Neural progenitor cell (in vitro differentiated cells): ENCODE results near the gene SHTN1. TPM values are rescaled to one million over a fixed set of nuclear protein-coding genes. Genes with fewer than 3 reads are reported as not detected.
A peak's percentile ranks its signal among the peaks of the same experiment; 100 is the strongest.

Experiments used
- DNase-seq: peaks from one replicate; pipeline ENCODE4 v3.0.0-alpha.2; 2016; ENCODE audit warnings: low spot score
- H2AFZ ChIP-seq: fragments of 200-600 bp; sonication (generic); replicated peaks from 2 replicates; pipeline ENCODE4 v1.6.1; 2016; ENCODE audit warnings: antibody characterized with exemption
- H3F3A ChIP-seq: fragments of 200-600 bp; sonication (generic); 2 replicates; pipeline ENCODE4 v1.6.1; 2016; ENCODE audit warnings: antibody characterized with exemption, low read depth
- H3K27ac ChIP-seq: fragments of 200-600 bp; sonication (generic); 2 replicates; pipeline ENCODE4 v1.5.1; 2016; ENCODE audit warnings: mild to moderate bottlenecking
- H3K27me3 ChIP-seq: fragments of 200-600 bp; sonication (generic); 2 replicates; pipeline ENCODE4 v1.6.1; 2016; ENCODE audit warnings: mild to moderate bottlenecking, moderate library complexity
- H3K36me3 ChIP-seq: fragments of 200-600 bp; sonication (generic); 2 replicates; pipeline ENCODE4 v1.5.1; 2016
- H3K4me1 ChIP-seq: fragments of 200-600 bp; sonication (generic); 2 replicates; pipeline ENCODE4 v1.6.1; 2016; ENCODE audit warnings: mixed run types
- H3K4me2 ChIP-seq: fragments of 200-600 bp; sonication (generic); 2 replicates; pipeline ENCODE4 v1.6.1; 2016
- H3K4me3 ChIP-seq: fragments of 200-600 bp; sonication (generic); 2 replicates; pipeline ENCODE4 v1.5.1; 2016
- H3K79me2 ChIP-seq: fragments of 200-600 bp; sonication (generic); 2 replicates; pipeline ENCODE4 v1.6.1; 2016; ENCODE audit warnings: low read depth
- H3K9ac ChIP-seq: fragments of 200-600 bp; sonication (generic); 2 replicates; pipeline ENCODE4 v1.6.1; 2016
- H3K9me3 ChIP-seq: fragments of 200-600 bp; sonication (generic); 2 replicates; pipeline ENCODE4 v1.5.1; 2016; ENCODE audit warnings: low read depth
- H4K20me1 ChIP-seq: fragments of 200-600 bp; sonication (generic); 2 replicates; pipeline ENCODE4 v1.6.1; 2016; ENCODE audit warnings: low read depth
- H3K27ac Mint-ChIP-seq: 3 replicates; pipeline ENCODE4 v1.8.0; 2021; ENCODE audit warnings: mixed read lengths
- H3K27me3 Mint-ChIP-seq: 2 replicates; pipeline ENCODE4 v1.8.0; 2022; ENCODE audit warnings: low read depth, mild to moderate bottlenecking, inconsistent platforms, moderate library complexity, mixed read lengths; ENCODE audit not compliant: insufficient read depth
- H3K36me3 Mint-ChIP-seq: 3 replicates; pipeline ENCODE4 v1.8.0; 2021; ENCODE audit warnings: mixed read lengths
- H3K4me1 Mint-ChIP-seq: 3 replicates; pipeline ENCODE4 v1.8.0; 2021; ENCODE audit warnings: mixed read lengths
- H3K4me3 Mint-ChIP-seq: 3 replicates; pipeline ENCODE4 v1.8.0; 2021; ENCODE audit warnings: mild to moderate bottlenecking, moderate library complexity, mixed read lengths
- H3K9me3 Mint-ChIP-seq: 3 replicates; pipeline ENCODE4 v1.8.0; 2020; ENCODE audit warnings: mixed read lengths
- EZH2 ChIP-seq: fragments of 200-600 bp; sonication (generic); IDR thresholded peaks from 2 replicates; pipeline ENCODE4 v1.6.1; 2017; ENCODE audit warnings: antibody characterized with exemption, mild to moderate bottlenecking, moderate library complexity
- EZH2phosphoT487 ChIP-seq: fragments of 200-600 bp; sonication (generic); IDR thresholded peaks from 2 replicates; pipeline ENCODE4 v1.6.1; 2017; ENCODE audit warnings: antibody characterized with exemption
- total RNA-seq: library from RNA; depleted of rRNA; stranded (reverse); fragments of >200 nt; gene quantifications from 2 replicates; pipeline ENCODE4 v1.2.3, GENCODE V29; 2015; ENCODE audit warnings: low replicate concordance
- TF ChIP-seq, protein P1 (sequence below): fragments of 200-600 bp; sonication (generic); IDR thresholded peaks from 2 replicates; pipeline ENCODE4 v1.5.1; 2017; ENCODE audit warnings: antibody characterized with exemption, mild to moderate bottlenecking

Gene SHTN1, protein sequence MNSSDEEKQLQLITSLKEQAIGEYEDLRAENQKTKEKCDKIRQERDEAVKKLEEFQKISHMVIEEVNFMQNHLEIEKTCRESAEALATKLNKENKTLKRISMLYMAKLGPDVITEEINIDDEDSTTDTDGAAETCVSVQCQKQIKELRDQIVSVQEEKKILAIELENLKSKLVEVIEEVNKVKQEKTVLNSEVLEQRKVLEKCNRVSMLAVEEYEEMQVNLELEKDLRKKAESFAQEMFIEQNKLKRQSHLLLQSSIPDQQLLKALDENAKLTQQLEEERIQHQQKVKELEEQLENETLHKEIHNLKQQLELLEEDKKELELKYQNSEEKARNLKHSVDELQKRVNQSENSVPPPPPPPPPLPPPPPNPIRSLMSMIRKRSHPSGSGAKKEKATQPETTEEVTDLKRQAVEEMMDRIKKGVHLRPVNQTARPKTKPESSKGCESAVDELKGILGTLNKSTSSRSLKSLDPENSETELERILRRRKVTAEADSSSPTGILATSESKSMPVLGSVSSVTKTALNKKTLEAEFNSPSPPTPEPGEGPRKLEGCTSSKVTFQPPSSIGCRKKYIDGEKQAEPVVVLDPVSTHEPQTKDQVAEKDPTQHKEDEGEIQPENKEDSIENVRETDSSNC
- 13.2 and 17.3 TPM in 2 replicates for total RNA-seq

GRCh38 chr10:117005026-117005526 is at the start of gene SHTN1:
Gene SHTN1 (minus strand): TSS chr10:117005187. CDS start chr10:117005079, 108 bp downstream.
- Histone ChIP-seq H3K4me2 (peak within 1 kb of the TSS; percentile 85), H3K9me3 (no peaks in the 10 kb centered on the region), H3K36me3 (no peaks in the 10 kb centered on the region), H3K79me2 (peaks cover 28% of the 10 kb centered on the region), H3K27ac (no peak within 1 kb of the TSS), H3K27me3 (no peaks in the 10 kb centered on the region), H2AFZ (peak within 1 kb of the TSS; percentile 98), H3K4me3 (peak within 1 kb of the TSS; percentile 94), H3K9ac (no peak within 1 kb of the TSS), H4K20me1 (no peaks in the 10 kb centered on the region), H3K4me1 (peaks cover 4% of the 10 kb centered on the region), H3F3A (no peaks in the 10 kb centered on the region)
- peak; percentile 48 for TF ChIP-seq EZH2
- TF ChIP-seq, protein P1, sequence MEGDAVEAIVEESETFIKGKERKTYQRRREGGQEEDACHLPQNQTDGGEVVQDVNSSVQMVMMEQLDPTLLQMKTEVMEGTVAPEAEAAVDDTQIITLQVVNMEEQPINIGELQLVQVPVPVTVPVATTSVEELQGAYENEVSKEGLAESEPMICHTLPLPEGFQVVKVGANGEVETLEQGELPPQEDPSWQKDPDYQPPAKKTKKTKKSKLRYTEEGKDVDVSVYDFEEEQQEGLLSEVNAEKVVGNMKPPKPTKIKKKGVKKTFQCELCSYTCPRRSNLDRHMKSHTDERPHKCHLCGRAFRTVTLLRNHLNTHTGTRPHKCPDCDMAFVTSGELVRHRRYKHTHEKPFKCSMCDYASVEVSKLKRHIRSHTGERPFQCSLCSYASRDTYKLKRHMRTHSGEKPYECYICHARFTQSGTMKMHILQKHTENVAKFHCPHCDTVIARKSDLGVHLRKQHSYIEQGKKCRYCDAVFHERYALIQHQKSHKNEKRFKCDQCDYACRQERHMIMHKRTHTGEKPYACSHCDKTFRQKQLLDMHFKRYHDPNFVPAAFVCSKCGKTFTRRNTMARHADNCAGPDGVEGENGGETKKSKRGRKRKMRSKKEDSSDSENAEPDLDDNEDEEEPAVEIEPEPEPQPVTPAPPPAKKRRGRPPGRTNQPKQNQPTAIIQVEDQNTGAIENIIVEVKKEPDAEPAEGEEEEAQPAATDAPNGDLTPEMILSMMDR = no peak
- peak within 1 kb of the TSS; percentile 89 for H3K4me3 Mint-ChIP-seq
- peak; percentile 70 for DNase-seq
- peaks cover 4% of the 10 kb centered on the region for H3K27me3 Mint-ChIP-seq
- H3K9me3 Mint-ChIP-seq = peaks cover 2% of the 10 kb centered on the region
- H3K27ac Mint-ChIP-seq = no peak within 1 kb of the TSS
- peaks cover 2% of the 10 kb centered on the region for H3K36me3 Mint-ChIP-seq
- peaks cover 7% of the 10 kb centered on the region for H3K4me1 Mint-ChIP-seq

- Histone ChIP-seq H3K4me1 (no peaks in the 10 kb centered on the region), H3K4me2 (no peak overlapping the region), H3K9me3 (peaks cover 6% of the 10 kb centered on the region), H4K20me1 (no peaks in the 10 kb centered on the region), H3K79me2 (no peaks in the 10 kb centered on the region), H3F3A (no peaks in the 10 kb centered on the region), H3K36me3 (no peaks in the 10 kb centered on the region), H2AFZ (no peak overlapping the region), H3K4me3 (no peak overlapping the region), H3K27me3 (no peaks in the 10 kb centered on the region), H3K27ac (no peak overlapping the region), H3K9ac (no peak overlapping the region)
- DNase-seq = no peak
- no peak overlapping the region for H3K27ac Mint-ChIP-seq
- H3K36me3 Mint-ChIP-seq = no peaks in the 10 kb centered on the region
- no peaks in the 10 kb centered on the region for H3K27me3 Mint-ChIP-seq
- peaks cover 10% of the 10 kb centered on the region for H3K9me3 Mint-ChIP-seq
- no peak overlapping the region for H3K4me3 Mint-ChIP-seq
- H3K4me1 Mint-ChIP-seq = no peaks in the 10 kb centered on the region
- no peak for TF ChIP-seq EZH2phosphoT487
- TF ChIP-seq, protein P1 = no peak
Observed at GRCh38 chr10:117053482-117053881, 48.5 kb upstream of the SHTN1 start.

DNA sequence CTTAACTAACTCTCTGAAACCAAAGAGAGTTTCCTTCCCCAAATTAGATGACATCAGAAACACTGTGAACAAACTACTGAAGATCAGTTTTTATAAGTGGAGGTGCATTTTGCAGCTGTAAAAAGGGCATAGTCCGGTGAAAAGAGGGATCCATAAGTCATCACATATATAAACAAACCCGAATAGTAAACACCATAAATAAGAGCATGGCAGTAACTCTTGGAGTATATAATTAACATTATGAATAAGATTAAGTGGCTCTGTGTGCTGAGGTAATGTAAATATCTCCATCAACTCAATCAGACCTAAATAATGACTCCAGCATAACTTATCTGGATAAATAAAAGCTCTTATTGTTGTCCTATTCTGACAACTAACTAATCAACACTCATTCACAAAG is 43.0 kb upstream of the SHTN1 start:
- Histone ChIP-seq H4K20me1 (no peaks in the 10 kb centered on the region), H3K36me3 (no peaks in the 10 kb centered on the region), H2AFZ (no peak overlapping the region), H3F3A (no peaks in the 10 kb centered on the region), H3K79me2 (no peaks in the 10 kb centered on the region), H3K9ac (no peak overlapping the region), H3K4me3 (no peak overlapping the region), H3K27ac (no peak overlapping the region), H3K9me3 (peaks cover 6% of the 10 kb centered on the region), H3K4me1 (no peaks in the 10 kb centered on the region), H3K27me3 (no peaks in the 10 kb centered on the region), H3K4me2 (no peak overlapping the region)
- Mint-ChIP-seq H3K27me3 (no peaks in the 10 kb centered on the region), H3K36me3 (no peaks in the 10 kb centered on the region), H3K27ac (no peak overlapping the region), H3K4me3 (no peak overlapping the region), H3K9me3 (peaks cover 8% of the 10 kb centered on the region), H3K4me1 (no peaks in the 10 kb centered on the region)
- DNase-seq = no peak
- TF ChIP-seq, protein P1 = no peak
- TF ChIP-seq EZH2 (no peak), EZH2phosphoT487 (no peak)
